CD4-positive, alpha-beta T cell (primary cell): ENCODE results near the gene RDH8. TPM values are rescaled to one million over a fixed set of nuclear protein-coding genes. Genes with fewer than 3 reads are reported as not detected.

Source experiments
- ATAC-seq: fragments of 200-7000 bp; cut with Tn5 transposase; one replicate; pipeline ENCODE4 v1.10.0; 2022; ENCODE audit warnings: mild to moderate bottlenecking; ENCODE audit not compliant: poor library complexity
- CTCF ChIA-PET: fragments of 350-600 bp; sonication (Branson Sonifier 250); formaldehyde crosslinking; loops from one replicate; lab custom pipeline; 2021; ENCODE audit warnings: antibody characterized with exemption, inconsistent platforms; lab: Charles Lee
- POLR2A ChIA-PET: fragments of 350-600 bp; sonication (Branson Sonifier 250); formaldehyde crosslinking; loops from one replicate; lab custom pipeline; 2021; ENCODE audit warnings: antibody characterized with exemption, inconsistent platforms; lab: Charles Lee
- DNase-seq, 14 experiments: peaks; one replicate each; pipeline ENCODE4 v3.0.0-alpha.2; 2013 to 2020; ENCODE audit warnings: mixed read lengths in 2 of 14
- H3K27ac ChIP-seq, 2 donors: one replicate each; pipeline versions ENCODE4 v1.5.1 to v1.7.0; 2013; ENCODE audit warnings: low read length in 2 of 2, low read depth in 1 of 2, mild to moderate bottlenecking in 1 of 2
- H3K27me3 ChIP-seq, 2 experiments: 1 replicate in 1 of 2; 2 replicates in 1 of 2; pipeline versions ENCODE4 v1.6.1 to v1.7.0; 2013; ENCODE audit warnings: low read length in 2 of 2, control low read depth in 1 of 2, mild to moderate bottlenecking in 1 of 2, moderate library complexity in 1 of 2; ENCODE audit not compliant: insufficient read depth in 2 of 2, control insufficient read depth in 1 of 2
- H3K36me3 ChIP-seq: one replicate; pipeline ENCODE4 v1.6.1; 2013; ENCODE audit warnings: low read length, control low read depth; ENCODE audit not compliant: insufficient read depth
- H3K4me1 ChIP-seq: one replicate; pipeline ENCODE4 v1.6.1; 2013; ENCODE audit warnings: low read length, control low read depth; ENCODE audit not compliant: insufficient read depth
- H3K4me3 ChIP-seq: one replicate; pipeline ENCODE4 v1.5.1; 2013; ENCODE audit warnings: mild to moderate bottlenecking, low read length, moderate library complexity
- H3K9me3 ChIP-seq, 2 experiments: 1 replicate in 1 of 2; 2 replicates in 1 of 2; pipeline versions ENCODE4 v1.6.1 to v1.7.0; 2013; ENCODE audit warnings: low read length in 2 of 2, mild to moderate bottlenecking in 2 of 2, control low read depth in 1 of 2, moderate library complexity in 1 of 2; ENCODE audit not compliant: control insufficient read depth in 1 of 2, insufficient read depth in 1 of 2
- H3K27ac Mint-ChIP-seq: one replicate; pipeline ENCODE4 v1.8.0; 2020; ENCODE audit warnings: mixed read lengths
- H3K27me3 Mint-ChIP-seq: one replicate; pipeline ENCODE4 v1.8.0; 2021; ENCODE audit warnings: mixed read lengths
- H3K36me3 Mint-ChIP-seq: one replicate; pipeline ENCODE4 v1.8.0; 2021; ENCODE audit warnings: low read depth, mixed read lengths
- H3K4me1 Mint-ChIP-seq: one replicate; pipeline ENCODE4 v1.8.0; 2021; ENCODE audit warnings: low read depth, mixed read lengths
- H3K4me3 Mint-ChIP-seq: one replicate; pipeline ENCODE4 v1.8.0; 2020; ENCODE audit warnings: mild to moderate bottlenecking, mixed read lengths
- H3K9me3 Mint-ChIP-seq: one replicate; pipeline ENCODE4 v1.8.0; 2020; ENCODE audit warnings: mixed read lengths
- CTCF ChIP-seq: fragments of 200-600 bp; IDR thresholded peaks from one replicate; pipeline ENCODE4 v1.8.0; 2022; ENCODE audit warnings: antibody characterized with exemption, mild to moderate bottlenecking
- intact Hi-C, 2 experiments: fragments of 100-400 bp; cut with DNase I in 1 of 2; cut with micrococcal nuclease in 1 of 2; formaldehyde crosslinking; loops; one replicate each; pipeline versions ENCODE4 v1.15.1 to v1.9.0; 2023 to 2025; cut with DNase I, micrococcal nuclease
- total RNA-seq, 174 experiments: library from RNA in 2 of 174; stranded (reverse) in 2 of 174; gene quantifications; one replicate each; pipeline ENCODE4 v1.2.3 and lab custom pipeline; 2021 to 2026

Gene RDH8
- total RNA-seq, 2 experiments from 2014 or later: not detected

- H3K4me3 ChIP-seq: no peak overlapping the region
- H3K9me3 Mint-ChIP-seq: no peaks in the 10 kb centered on the region
- POLR2A ChIA-PET: no interaction called here
- CTCF ChIA-PET: no interaction called here
- no peak for DNase-seq
- H3K27me3 ChIP-seq: no peaks in the 10 kb centered on the region
- no peaks in the 10 kb centered on the region for H3K9me3 ChIP-seq
- no peak overlapping the region for H3K27ac ChIP-seq
- H3K36me3 Mint-ChIP-seq: no peaks in the 10 kb centered on the region
- intact Hi-C loops: no loop called here
- H3K27ac Mint-ChIP-seq: no peak overlapping the region
- ATAC-seq: no peak
- H3K36me3 ChIP-seq: no peaks in the 10 kb centered on the region
- H3K4me1 Mint-ChIP-seq: no peaks in the 10 kb centered on the region
- no peak for TF ChIP-seq CTCF
- no peak overlapping the region for H3K4me3 Mint-ChIP-seq
- H3K27me3 Mint-ChIP-seq: peaks cover 14% of the 10 kb centered on the region
- no peaks in the 10 kb centered on the region for H3K4me1 ChIP-seq
Measured at GRCh38 chr19:9991425-9992191, 21.7 kb upstream of the RDH8 start.

DNA sequence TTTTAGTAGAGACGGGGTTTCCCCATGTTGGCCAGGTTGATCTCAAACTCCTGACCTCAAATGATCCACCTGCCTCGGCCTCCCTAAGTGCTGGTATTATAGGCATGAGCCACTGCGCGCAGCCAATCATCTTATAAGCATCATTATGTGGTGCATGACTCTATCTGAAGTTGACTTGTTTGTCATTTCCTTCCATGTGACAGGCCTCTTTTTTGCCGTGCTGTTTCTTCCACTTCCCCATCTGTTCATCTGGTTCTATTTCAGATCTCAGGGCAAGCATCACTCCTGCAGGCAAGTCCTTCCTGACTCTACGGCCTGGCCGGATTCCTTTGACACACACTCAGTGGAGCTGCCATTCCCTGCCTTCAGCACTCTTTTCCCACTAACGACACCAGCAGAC is 18.2 kb upstream of the RDH8 start:
- CTCF ChIA-PET: no interaction called here
- H3K27me3 Mint-ChIP-seq: peaks cover 9% of the 10 kb centered on the region
- H3K4me3 Mint-ChIP-seq: no peak overlapping the region
- H3K36me3 ChIP-seq: no peaks in the 10 kb centered on the region
- peaks cover 0 to 4% of the 10 kb centered on the region in 2 experiments for H3K27me3 ChIP-seq
- POLR2A ChIA-PET: no interaction called here
- no peak overlapping the region for H3K27ac Mint-ChIP-seq
- no peaks in the 10 kb centered on the region for H3K4me1 Mint-ChIP-seq
- H3K27ac ChIP-seq: no peak overlapping the region
- no peak for ATAC-seq
- H3K36me3 Mint-ChIP-seq: no peaks in the 10 kb centered on the region
- no peak for TF ChIP-seq CTCF
- H3K4me3 ChIP-seq: no peak overlapping the region
- peaks cover 3% of the 10 kb centered on the region for H3K4me1 ChIP-seq
- H3K9me3 ChIP-seq: no peaks in the 10 kb centered on the region
- intact Hi-C loops: no loop called here
- no peaks in the 10 kb centered on the region for H3K9me3 Mint-ChIP-seq
- no peak for DNase-seq

- Mint-ChIP-seq H3K4me3 (no peak overlapping the region), H3K27ac (no peak overlapping the region), H3K4me1 (no peaks in the 10 kb centered on the region), H3K9me3 (no peaks in the 10 kb centered on the region), H3K27me3 (peaks cover 16% of the 10 kb centered on the region), H3K36me3 (no peaks in the 10 kb centered on the region)
- CTCF ChIA-PET: no interaction called here
- no peak overlapping the region for H3K27ac ChIP-seq
- DNase-seq: no peak
- H3K36me3 ChIP-seq: no peaks in the 10 kb centered on the region
- no peak overlapping the region for H3K4me3 ChIP-seq
- peaks cover 9% of the 10 kb centered on the region for H3K4me1 ChIP-seq
- POLR2A ChIA-PET: no interaction called here
- no peak for ATAC-seq
- no peak for TF ChIP-seq CTCF
- intact Hi-C loops: no loop called here
- peaks cover 0 to 4% of the 10 kb centered on the region in 2 experiments for H3K27me3 ChIP-seq
- H3K9me3 ChIP-seq: no peaks in the 10 kb centered on the region
Measured at GRCh38 chr19:9995999-9996398, 17.3 kb upstream of the RDH8 start.
